ENCODE data around the gene CAPN11. TPM values are rescaled to one million over a fixed set of nuclear protein-coding genes. Genes with fewer than 3 reads are reported as not detected.
A peak's percentile ranks its signal among the peaks of the same experiment; 100 is the strongest.

Gene CAPN11
- total RNA-seq, 2 experiments from 2014 or later, result 0.12 TPM; not detected in 1

DNA sequence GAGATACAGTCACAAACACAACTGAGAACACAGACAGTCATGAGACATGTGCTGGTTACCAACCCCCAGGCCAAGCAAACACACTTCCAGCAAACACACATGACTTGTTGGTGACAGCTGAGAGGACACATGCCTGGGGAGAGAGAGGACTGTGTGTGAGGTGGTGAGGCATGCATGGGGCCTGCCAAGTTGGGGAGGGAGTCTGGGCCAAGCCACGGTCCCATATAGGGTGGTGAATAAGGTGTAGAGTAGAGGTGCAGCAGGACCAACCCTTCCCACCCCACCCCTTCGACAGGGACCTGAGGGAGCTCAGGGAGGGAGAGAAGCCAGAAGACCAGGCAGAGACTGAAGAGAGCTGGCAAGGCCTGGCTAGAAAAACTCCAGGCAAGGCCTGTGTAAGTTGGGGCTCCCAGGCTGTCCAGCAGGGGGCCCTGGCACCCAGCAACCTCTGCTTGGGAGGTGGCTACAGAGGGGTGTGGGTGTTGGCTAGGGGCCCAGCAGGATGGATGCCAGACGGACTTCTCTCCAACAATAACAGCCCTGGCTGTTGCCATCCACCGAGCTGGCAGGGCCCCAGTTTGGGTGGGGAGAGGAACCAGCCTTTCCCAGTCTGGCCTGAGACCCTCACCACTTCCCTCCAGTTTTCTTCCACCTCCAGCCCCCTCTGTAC, 62.8 kb downstream of the CAPN11 start:
- Mint-ChIP-seq H3K36me3 (peaks cover 4% of the 10 kb centered on the region), H3K4me3 (no peak overlapping the region), H3K4me1 (ENCODE audit: low read depth) (peaks cover 34% of the 10 kb centered on the region), H3K9me3 (no peaks in the 10 kb centered on the region), H3K27ac (no peak overlapping the region), H3K27me3 (peaks cover 9% of the 10 kb centered on the region)
- ChIA-PET POLR2A (interaction anchor here (1.2 to 5.1 kb wide), 2 partner anchors 26 to 36 kb away, joined by 4 to 93 read pairs; partner anchors contain the start of genes HSP90AB1 and SLC35B2), CTCF (interaction anchor here (0.7 to 2.7 kb wide), 14 partner anchors 9 to 117 kb away, joined by 3 to 13 read pairs (median 4); partner anchors contain the start of genes HSP90AB1 and SLC35B2)
- DNase-seq, result peak; percentile 88
- intact Hi-C loops (cut with micrococcal nuclease), result loop anchor here (1.0 to 5.0 kb wide), 4 partner anchors 32 to 94 kb away; partner anchors contain the start of genes MRPL14, SLC35B2 and TMEM63B

DNA sequence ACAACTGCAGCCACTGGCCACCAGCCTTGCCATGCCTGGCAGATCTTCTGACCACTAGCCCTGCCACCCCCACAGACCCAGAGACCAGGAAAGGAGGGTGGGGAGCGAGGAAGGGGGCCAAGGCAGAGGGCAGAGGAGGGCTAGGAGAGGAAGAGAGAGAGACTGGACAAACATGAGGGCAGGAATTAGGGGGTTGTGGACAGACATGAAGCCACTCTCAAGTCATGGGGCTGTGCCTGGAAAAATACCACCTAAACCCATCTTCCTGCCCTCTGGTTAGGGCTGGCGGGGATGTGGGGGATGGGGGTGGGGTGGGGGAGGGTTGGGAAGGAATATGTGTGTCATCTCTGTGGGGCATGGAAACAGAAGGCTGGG, 63.3 kb downstream of the CAPN11 start:
- peak; percentile 22 for DNase-seq
- Mint-ChIP-seq H3K4me1 (ENCODE audit: low read depth) (peaks cover 34% of the 10 kb centered on the region), H3K36me3 (peaks cover 4% of the 10 kb centered on the region), H3K27ac (no peak overlapping the region), H3K9me3 (no peaks in the 10 kb centered on the region), H3K27me3 (peaks cover 9% of the 10 kb centered on the region), H3K4me3 (no peak overlapping the region)
- POLR2A ChIA-PET, result interaction anchor here (0.6 to 5.1 kb wide), 3 partner anchors 25 to 42 kb away, joined by 4 to 93 read pairs (median 5); partner anchors contain the start of genes HSP90AB1 and SLC35B2
- CTCF ChIA-PET, result interaction anchor here (0.7 to 4.0 kb wide), 15 partner anchors 10 to 116 kb away, joined by 3 to 29 read pairs (median 4); partner anchors contain the start of genes HSP90AB1 and SLC35B2
- intact Hi-C loops (cut with micrococcal nuclease), result loop anchor here (1.0 to 5.0 kb wide), 5 partner anchors 31 to 95 kb away; partner anchors contain the start of genes MRPL14, NFKBIE, SLC35B2 and TMEM63B

DNA sequence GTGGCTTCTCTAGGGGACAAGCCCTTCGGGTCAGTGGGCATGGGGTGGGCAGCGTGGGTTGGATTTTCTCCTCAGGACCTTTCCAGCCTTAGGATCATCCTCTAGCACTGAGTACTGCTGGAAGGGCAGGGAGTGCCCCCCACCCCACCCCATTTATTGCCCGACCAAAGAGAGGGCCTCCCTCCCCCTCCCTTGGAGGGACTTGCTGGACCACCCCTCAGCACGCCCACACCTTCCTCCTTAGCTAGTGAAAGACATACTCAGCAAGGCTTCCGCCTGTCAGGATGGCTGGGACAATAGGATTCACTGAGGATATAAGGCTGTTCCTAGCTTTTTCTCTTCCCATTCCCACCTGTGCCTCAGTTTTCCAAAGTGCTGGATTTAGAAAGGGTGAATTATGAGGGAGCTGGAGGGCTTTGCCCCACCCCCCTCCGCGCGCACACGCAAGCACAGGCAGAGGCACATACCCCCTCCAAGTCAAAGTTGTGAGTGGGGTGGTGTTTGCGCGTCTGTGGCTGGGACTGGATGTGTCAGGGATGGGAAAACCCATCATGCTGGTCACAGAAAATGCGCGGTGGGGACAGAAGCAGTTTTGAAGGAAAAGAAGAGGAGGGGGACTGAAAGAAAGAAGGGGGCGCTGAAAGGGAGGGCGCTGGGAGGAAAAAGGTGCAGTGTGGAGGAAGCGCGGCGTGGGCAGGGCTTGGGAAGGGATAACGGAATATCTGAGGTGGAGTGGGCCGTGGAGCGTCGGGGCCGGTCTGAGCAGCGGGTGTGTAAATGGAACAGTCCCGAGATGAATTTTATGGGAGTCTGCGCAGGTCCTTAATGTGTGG, 64.1 kb downstream of the CAPN11 start:
- POLR2A ChIA-PET, result interaction anchor here (0.6 to 5.1 kb wide), 5 partner anchors 12 to 42 kb away, joined by 3 to 93 read pairs (median 5); partner anchors contain the start of genes HSP90AB1 and SLC35B2
- H3K9me3 Mint-ChIP-seq, result no peaks in the 10 kb centered on the region
- H3K4me3 Mint-ChIP-seq, result peak overlapping the region; percentile 66
- H3K27ac Mint-ChIP-seq, result peak overlapping the region; percentile 29
- intact Hi-C loops (cut with micrococcal nuclease), result loop anchor here (2.0 to 5.0 kb wide), 3 partner anchors 42 to 95 kb away; partner anchors contain the start of genes MRPL14, NFKBIE and TMEM63B
- CTCF ChIA-PET, result interaction anchor here (0.6 to 4.0 kb wide), 14 partner anchors 12 to 90 kb away, joined by 3 to 31 read pairs (median 4); partner anchors contain the start of genes AARS2 and SLC35B2
- peaks cover 7% of the 10 kb centered on the region for H3K36me3 Mint-ChIP-seq
- peak; percentile 34 for DNase-seq
- peaks cover 34% of the 10 kb centered on the region for H3K4me1 Mint-ChIP-seq (ENCODE audit: low read depth)
- H3K27me3 Mint-ChIP-seq, result peaks cover 9% of the 10 kb centered on the region

DNA sequence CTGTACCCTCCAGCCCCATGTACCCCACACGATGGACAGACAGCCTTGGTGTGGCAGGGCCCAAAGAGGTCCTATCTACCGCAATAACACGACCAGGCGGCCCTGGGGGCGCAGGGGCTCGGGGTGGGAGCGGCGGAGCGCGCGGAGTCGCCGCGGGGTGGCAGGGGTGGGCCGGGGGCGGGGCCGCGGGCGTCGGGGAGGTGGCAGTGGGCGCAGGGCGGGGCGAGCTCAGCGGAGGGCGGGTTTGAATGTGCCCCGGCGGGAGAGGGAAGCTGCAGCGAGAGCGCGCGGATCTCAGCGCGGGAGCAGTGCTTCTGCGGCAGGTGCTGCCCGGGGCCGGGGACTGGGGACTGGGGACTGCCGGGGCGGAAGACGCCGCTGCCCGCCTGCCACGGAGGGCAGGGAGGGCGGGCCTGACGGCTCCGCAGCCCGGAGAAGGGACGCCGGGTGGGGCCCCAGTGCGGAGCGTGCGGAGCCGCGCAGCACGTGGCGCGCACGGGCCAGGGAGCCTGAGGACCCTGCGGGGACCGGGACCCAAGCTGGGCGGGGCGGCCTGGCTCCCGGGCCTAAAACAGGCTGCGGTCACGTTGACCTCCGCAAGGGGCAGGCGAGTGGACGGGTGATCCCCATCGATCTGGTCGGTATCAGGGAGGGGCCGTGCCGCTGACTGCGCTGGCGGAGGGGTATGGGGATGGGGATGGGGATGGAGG, 64.9 kb downstream of the CAPN11 start, which contains the start of gene SLC29A1:
SLC29A1 (plus strand) TSS at position 277 of the 710 bp plus-strand sequence. CDS start 3,719 bp downstream, outside the sequence.
- peak within 1 kb of the TSS; percentile 88 for H3K4me3 Mint-ChIP-seq
- ChIA-PET CTCF (interaction anchor here (0.6 to 4.0 kb wide), 18 partner anchors 9 to 160 kb away, joined by 3 to 31 read pairs (median 4); partner anchors contain the start of genes AARS2, HSP90AB1, SLC35B2 and TMEM151B), POLR2A (interaction anchor here (0.6 to 5.1 kb wide), 7 partner anchors 12 to 41 kb away, joined by 3 to 93 read pairs (median 6); partner anchors contain the start of genes HSP90AB1 and SLC35B2)
- peak within 1 kb of the TSS; percentile 64 for H3K27ac Mint-ChIP-seq
- peaks cover 15% of the 10 kb centered on the region for H3K36me3 Mint-ChIP-seq
- peak; percentile 87 for DNase-seq
- H3K4me1 Mint-ChIP-seq (ENCODE audit: low read depth), result peaks cover 34% of the 10 kb centered on the region
- intact Hi-C loops (cut with micrococcal nuclease), result loop anchor here (1.0 to 5.0 kb wide), 5 partner anchors 14 to 96 kb away; partner anchors contain the start of genes MRPL14, NFKBIE and TMEM63B
- H3K27me3 Mint-ChIP-seq, result peaks cover 4% of the 10 kb centered on the region
- H3K9me3 Mint-ChIP-seq, result no peaks in the 10 kb centered on the region

DNA sequence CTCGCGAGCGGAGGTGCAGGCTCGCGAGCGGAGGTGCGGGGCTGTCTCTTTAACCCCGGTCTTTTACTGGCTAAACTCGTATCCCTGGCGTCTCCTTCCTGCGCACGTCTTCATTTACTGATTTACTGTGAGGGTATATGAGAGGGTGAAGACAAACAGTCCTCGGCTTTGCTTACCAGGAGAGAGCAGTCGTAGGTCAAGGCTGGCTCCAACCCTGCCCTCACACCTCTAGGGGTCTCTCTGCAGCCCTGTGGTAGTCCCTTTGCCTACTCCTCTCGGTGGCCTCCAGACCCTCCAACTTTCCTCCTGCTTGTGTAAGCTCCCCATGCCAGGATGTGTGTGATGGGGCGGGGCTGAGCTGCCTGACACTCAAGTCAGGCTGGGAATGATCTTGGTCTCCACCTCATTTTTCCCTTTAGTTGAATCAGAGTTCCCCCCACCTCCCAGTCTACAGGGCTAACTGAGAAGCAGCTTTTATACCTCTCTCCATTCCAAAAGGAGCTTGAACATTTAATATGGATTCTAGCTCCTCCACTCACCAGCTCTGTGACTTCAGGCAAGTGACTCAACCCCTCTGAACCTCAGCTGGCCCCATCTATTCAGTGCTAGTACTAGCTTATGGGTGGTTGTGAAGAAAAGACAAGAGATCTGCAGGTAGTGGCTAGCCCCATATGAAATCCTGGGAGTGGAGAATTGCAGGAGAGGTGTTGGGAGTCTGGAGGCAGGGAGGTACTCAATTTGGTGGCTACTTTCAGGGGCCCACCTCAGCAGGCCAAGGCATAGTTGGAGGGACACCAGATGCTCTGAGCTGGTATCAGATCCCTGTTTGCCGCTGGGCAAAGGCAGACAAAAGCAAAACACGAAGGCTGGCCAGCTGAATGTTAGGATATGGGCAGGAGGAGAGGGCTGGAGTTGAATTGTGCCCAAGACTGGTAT, 65.7 kb downstream of the CAPN11 start:
- Mint-ChIP-seq H3K36me3 (peaks cover 21% of the 10 kb centered on the region), H3K4me3 (peak overlapping the region; percentile 88), H3K27me3 (no peaks in the 10 kb centered on the region), H3K27ac (peak overlapping the region; percentile 64), H3K4me1 (ENCODE audit: low read depth) (peaks cover 31% of the 10 kb centered on the region), H3K9me3 (no peaks in the 10 kb centered on the region)
- DNase-seq, result peak; percentile 41
- intact Hi-C loops (cut with micrococcal nuclease), result loop anchor here (1.0 to 5.0 kb wide), 4 partner anchors 13 to 97 kb away; partner anchors contain the start of genes MRPL14 and TMEM63B
- CTCF ChIA-PET, result interaction anchor here (0.6 to 4.0 kb wide), 21 partner anchors 9 to 159 kb away, joined by 3 to 31 read pairs (median 4); partner anchors contain the start of genes AARS2, HSP90AB1, SLC35B2 and TMEM151B
- POLR2A ChIA-PET, result interaction anchor here (1.0 to 5.1 kb wide), 6 partner anchors 11 to 38 kb away, joined by 4 to 93 read pairs (median 9); partner anchors contain the start of genes HSP90AB1 and SLC35B2

DNA sequence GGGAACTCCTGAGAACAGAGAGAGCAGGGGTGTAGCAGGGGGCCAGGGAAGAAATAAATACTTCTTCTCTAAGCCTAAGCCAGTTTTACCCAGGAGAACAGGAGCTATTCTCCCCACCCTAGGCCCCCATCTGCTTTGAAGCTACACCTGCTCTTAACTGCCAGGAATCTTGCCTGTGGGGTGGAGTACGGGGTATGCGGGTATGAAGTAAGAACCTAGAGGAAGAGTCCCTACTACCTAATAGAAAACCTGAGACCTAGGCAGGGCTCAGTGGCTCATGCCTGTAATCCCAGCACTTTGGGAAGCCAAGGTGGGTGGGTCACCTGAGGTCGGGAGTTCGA, 66.3 kb downstream of the CAPN11 start:
- intact Hi-C loops (cut with micrococcal nuclease), result loop anchor here (1.0 to 5.0 kb wide), 4 partner anchors 12 to 98 kb away; partner anchors contain the start of genes MRPL14 and TMEM63B
- Mint-ChIP-seq H3K27me3 (no peaks in the 10 kb centered on the region), H3K27ac (no peak overlapping the region), H3K4me3 (peak overlapping the region; percentile 88), H3K9me3 (no peaks in the 10 kb centered on the region), H3K36me3 (peaks cover 25% of the 10 kb centered on the region), H3K4me1 (ENCODE audit: low read depth) (peaks cover 31% of the 10 kb centered on the region)
- CTCF ChIA-PET, result interaction anchor here (0.9 to 4.0 kb wide), 17 partner anchors 8 to 113 kb away, joined by 3 to 31 read pairs (median 4); partner anchors contain the start of genes AARS2, HSP90AB1, SLC35B2 and TMEM151B
- no peak for DNase-seq
- POLR2A ChIA-PET, result interaction anchor here (1.2 to 5.1 kb wide), 5 partner anchors 10 to 32 kb away, joined by 6 to 93 read pairs (median 12); partner anchors contain the start of genes HSP90AB1 and SLC35B2

DNA sequence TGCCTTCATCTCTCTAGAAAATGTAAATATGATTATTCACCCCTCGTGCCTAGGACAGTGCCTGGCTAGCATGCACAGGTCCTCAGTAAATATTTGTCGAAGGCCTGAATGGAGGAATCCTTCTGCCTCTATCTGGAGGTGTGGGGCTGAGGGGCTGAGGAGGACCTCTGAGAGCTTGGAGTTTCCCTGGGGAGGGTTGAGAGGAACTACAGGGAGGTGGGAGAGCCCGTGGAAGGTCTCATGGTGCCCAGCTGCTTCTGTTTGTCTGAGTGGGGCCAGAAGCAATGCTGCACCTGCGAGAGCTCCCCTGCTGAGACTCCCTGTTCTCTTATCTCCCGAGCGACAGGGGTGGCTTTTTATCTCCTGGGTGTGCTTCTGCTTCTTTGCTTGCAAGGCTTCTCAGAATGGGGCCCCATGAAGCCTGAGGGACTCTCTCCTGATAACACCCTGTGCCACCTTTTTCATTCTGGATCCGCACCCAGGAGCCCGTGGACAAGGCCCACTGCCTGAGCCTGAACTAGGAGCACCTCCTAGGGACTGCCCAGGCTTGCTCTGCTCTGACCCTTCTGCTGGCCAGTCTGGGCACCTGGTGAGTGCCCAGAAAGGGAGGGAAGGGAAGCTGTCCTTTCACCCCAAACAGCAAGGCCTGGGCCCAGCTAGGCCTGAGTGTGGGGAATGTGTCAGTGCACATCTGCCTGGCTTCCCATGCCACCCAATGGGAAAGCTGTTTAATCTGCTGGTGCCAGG, 67.1 kb downstream of the CAPN11 start:
- Mint-ChIP-seq H3K4me3 (peak overlapping the region; percentile 29), H3K4me1 (ENCODE audit: low read depth) (peaks cover 31% of the 10 kb centered on the region), H3K36me3 (peaks cover 29% of the 10 kb centered on the region), H3K9me3 (no peaks in the 10 kb centered on the region), H3K27me3 (no peaks in the 10 kb centered on the region), H3K27ac (no peak overlapping the region)
- intact Hi-C loops (cut with micrococcal nuclease), result no loop called here
- no peak for DNase-seq
- POLR2A ChIA-PET, result interaction anchor here (1.4 to 5.1 kb wide), 3 partner anchors 12 to 29 kb away, joined by 6 to 93 read pairs (median 12); partner anchors contain the start of gene HSP90AB1
- CTCF ChIA-PET, result interaction anchor here (1.0 to 4.0 kb wide), 6 partner anchors 10 to 79 kb away, joined by 3 to 31 read pairs (median 4); no protein-coding TSS in a partner anchor

DNA sequence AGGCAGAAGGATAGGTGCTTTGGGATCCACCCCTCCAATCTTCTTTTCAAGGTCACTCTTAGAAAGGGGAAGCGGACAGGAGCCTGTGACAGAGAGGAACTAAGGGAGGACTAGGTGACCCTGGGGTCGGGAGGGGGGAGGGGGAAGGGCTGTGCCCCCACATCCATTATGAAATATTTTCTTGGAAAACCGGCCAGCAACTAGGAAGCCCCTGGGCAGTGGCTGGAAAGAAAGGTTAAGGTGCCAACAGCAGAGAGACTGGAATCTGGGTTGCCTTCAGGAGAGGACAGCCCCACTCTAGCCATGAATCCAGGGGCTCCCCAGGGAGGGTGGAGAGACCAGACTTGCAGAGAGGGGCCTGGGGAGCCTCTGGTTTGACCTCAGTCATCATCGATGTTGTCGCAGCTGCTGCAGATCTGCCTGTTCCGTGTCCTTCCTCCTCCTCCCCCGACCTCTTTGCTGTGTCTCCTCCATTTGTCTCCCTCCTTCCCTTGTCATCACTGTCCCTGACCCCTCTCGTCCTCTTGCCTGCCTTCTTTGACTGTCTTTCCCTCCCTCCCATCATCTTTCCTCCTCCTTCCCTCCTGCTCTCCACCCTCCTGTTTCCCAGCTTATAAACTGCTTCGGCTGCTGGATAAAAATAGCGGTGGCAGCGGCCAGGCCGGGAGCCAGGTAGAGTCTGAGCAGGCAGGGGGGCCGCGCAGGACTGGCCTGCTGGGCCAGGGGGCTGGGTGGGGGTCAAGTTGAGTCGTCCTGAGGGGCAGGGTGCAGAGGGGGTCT, 67.9 kb downstream of the CAPN11 start:
- Mint-ChIP-seq H3K9me3 (no peaks in the 10 kb centered on the region), H3K27me3 (no peaks in the 10 kb centered on the region), H3K36me3 (peaks cover 36% of the 10 kb centered on the region), H3K27ac (no peak overlapping the region), H3K4me3 (no peak overlapping the region), H3K4me1 (ENCODE audit: low read depth) (peaks cover 25% of the 10 kb centered on the region)
- no peak for DNase-seq
- ChIA-PET POLR2A (interaction anchor here (0.9 to 1.2 kb wide), 2 partner anchors 10 to 16 kb away, joined by 3 to 4 read pairs; no protein-coding TSS in a partner anchor), CTCF (interaction anchor here (1.0 to 3.7 kb wide), 2 partner anchors 9 to 53 kb away, joined by 3 to 31 read pairs; no protein-coding TSS in a partner anchor)
- intact Hi-C loops (cut with micrococcal nuclease), result no loop called here
